Measurements from ENCODE around the gene CPSF4.

Gene CPSF4

DNA sequence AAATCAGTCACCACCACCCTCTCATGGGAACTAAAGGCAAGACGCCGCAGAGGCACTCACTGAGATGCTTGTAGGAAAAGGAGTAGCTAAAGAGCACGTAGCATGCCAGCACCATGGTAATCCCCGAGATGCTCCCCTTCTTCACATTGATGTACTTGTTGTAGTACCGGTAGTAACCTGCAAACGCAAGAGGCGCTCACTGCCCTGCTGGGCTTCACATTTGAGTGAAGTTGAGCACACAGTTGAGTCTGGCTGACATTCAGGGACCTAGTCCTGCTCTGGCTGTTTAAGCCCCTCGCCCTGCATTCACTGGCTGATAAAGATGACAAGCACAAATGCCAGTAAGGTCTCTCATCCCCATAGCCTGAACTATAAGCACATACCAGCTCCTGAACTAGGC lies 20.3 kb downstream of the CPSF4 start:
- Histone ChIP-seq H3K27ac (no peak overlapping the region), H3K4me3 (no peak overlapping the region), H3K9ac (ENCODE audit: insufficient read length) (no peak overlapping the region), H3K9me3 (ENCODE audit: low read depth, low read length) (no peaks in the 10 kb centered on the region), H3K36me3 (ENCODE audit: insufficient read depth, low read length) (peaks cover 76% of the 10 kb centered on the region)
- no peak for DNase-seq (ENCODE audit: low read depth, low spot score)
- TF ChIP-seq FOXP2 (optimal IDR thresholded peaks at IDR 0.05; ENCODE audit: control extremely low read depth, extremely low read length, insufficient read depth), result no peak
- no peak for TF ChIP-seq EZH2 (IDR thresholded peaks at IDR 0.05)
- TF ChIP-seq POLR2AphosphoS5 (IDR thresholded peaks at IDR 0.05; ENCODE audit: borderline replicate concordance, low read depth, low read length), result no peak

- TF ChIP-seq POLR2AphosphoS5 (IDR thresholded peaks at IDR 0.05; ENCODE audit: borderline replicate concordance, low read depth, low read length) (no peak), EZH2 (IDR thresholded peaks at IDR 0.05) (no peak), FOXP2 (optimal IDR thresholded peaks at IDR 0.05; ENCODE audit: control extremely low read depth, extremely low read length, insufficient read depth) (no peak)
- Histone ChIP-seq H3K9ac (ENCODE audit: insufficient read length) (no peak overlapping the region), H3K9me3 (ENCODE audit: low read depth, low read length) (no peaks in the 10 kb centered on the region), H3K4me3 (no peak overlapping the region), H3K27ac (no peak overlapping the region), H3K36me3 (ENCODE audit: insufficient read depth, low read length) (peaks cover 73% of the 10 kb centered on the region)
- no peak for DNase-seq (ENCODE audit: low read depth, low spot score)
These were observed 21.9 kb downstream of the CPSF4 start for GRCh38 chr7:99460651-99461050.

DNA sequence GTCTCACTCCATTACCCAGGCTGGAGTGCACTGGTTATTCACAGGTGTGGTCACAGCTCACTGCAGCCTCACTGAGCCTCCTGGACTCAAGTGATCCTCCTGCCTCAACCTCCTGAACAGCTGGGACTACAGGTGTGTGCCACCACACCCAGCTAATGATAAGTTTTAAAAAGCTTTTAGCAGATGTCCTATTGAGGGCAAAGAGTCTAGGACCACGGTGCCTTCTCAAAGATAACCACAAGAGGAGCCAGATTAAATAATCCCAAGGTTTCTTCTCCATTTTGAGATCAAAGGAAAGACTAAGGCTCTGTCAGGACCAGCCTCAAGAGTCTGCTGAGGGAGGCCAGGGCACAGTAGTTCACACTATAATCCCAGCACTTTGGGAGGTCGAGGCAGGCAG lies 22.5 kb downstream of the CPSF4 start:
- Histone ChIP-seq H3K9ac (ENCODE audit: insufficient read length) (no peak overlapping the region), H3K4me3 (no peak overlapping the region), H3K27ac (no peak overlapping the region), H3K36me3 (ENCODE audit: insufficient read depth, low read length) (peaks cover 67% of the 10 kb centered on the region), H3K9me3 (ENCODE audit: low read depth, low read length) (no peaks in the 10 kb centered on the region)
- TF ChIP-seq EZH2 (IDR thresholded peaks at IDR 0.05) (no peak), FOXP2 (optimal IDR thresholded peaks at IDR 0.05; ENCODE audit: control extremely low read depth, extremely low read length, insufficient read depth) (no peak), POLR2AphosphoS5 (IDR thresholded peaks at IDR 0.05; ENCODE audit: borderline replicate concordance, low read depth, low read length) (no peak)
- DNase-seq (ENCODE audit: low read depth, low spot score), result no peak

- DNase-seq (ENCODE audit: low read depth, low spot score), result no peak
- H3K4me3 ChIP-seq, result peak overlapping the region; percentile 93
- H3K27ac ChIP-seq, result peak overlapping the region; percentile 66
- TF ChIP-seq POLR2AphosphoS5 (IDR thresholded peaks at IDR 0.05; ENCODE audit: borderline replicate concordance, low read depth, low read length) (no peak), EZH2 (IDR thresholded peaks at IDR 0.05) (no peak), FOXP2 (optimal IDR thresholded peaks at IDR 0.05; ENCODE audit: control extremely low read depth, extremely low read length, insufficient read depth) (no peak)
- H3K9ac ChIP-seq (ENCODE audit: insufficient read length), result peak overlapping the region; percentile 95
- H3K9me3 ChIP-seq (ENCODE audit: low read depth, low read length), result no peaks in the 10 kb centered on the region
- peaks cover 26% of the 10 kb centered on the region for H3K36me3 ChIP-seq (ENCODE audit: insufficient read depth, low read length)
These were observed 26.7 kb downstream of the CPSF4 start for GRCh38 chr7:99465421-99465768.

DNA sequence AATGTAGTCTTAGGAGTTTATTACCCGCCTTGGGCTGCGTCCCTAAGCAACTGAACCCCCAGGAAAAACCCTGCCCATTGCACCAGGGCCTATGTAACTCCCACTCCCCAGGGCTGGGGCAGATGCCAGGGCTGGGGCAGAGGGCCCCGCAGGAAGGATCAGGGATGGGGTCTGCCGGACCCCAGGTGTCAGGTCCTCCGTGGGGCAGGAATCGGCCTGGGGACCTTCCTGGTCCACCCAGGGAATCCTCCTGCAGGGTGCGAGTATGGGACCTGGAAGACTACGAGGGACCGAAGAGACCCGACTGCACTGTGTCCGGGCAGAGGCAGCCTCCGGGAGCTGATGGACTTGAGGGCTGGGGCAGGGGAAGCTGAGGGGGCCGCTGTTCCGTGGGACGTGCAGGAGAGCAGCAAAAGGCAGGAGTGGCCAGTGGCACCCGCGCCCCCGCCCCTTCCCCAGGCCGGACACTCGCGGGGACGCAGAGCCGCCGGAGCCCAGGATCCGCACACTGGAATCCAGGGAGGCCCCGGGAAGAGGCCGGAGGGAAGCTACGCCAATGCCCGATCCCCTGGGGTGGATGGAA lies 29.7 kb downstream of the CPSF4 start:
- peaks cover 11% of the 10 kb centered on the region for H3K36me3 ChIP-seq (ENCODE audit: insufficient read depth, low read length)
- no peak overlapping the region for H3K27ac ChIP-seq
- no peak for TF ChIP-seq EZH2 (IDR thresholded peaks at IDR 0.05)
- no peak for TF ChIP-seq POLR2AphosphoS5 (IDR thresholded peaks at IDR 0.05; ENCODE audit: borderline replicate concordance, low read depth, low read length)
- TF ChIP-seq FOXP2 (optimal IDR thresholded peaks at IDR 0.05; ENCODE audit: control extremely low read depth, extremely low read length, insufficient read depth), result no peak
- DNase-seq (ENCODE audit: low read depth, low spot score), result no peak
- H3K9ac ChIP-seq (ENCODE audit: insufficient read length), result no peak overlapping the region
- no peak overlapping the region for H3K4me3 ChIP-seq
- no peaks in the 10 kb centered on the region for H3K9me3 ChIP-seq (ENCODE audit: low read depth, low read length)

- Histone ChIP-seq H3K36me3 (ENCODE audit: insufficient read depth, low read length) (peaks cover 2% of the 10 kb centered on the region; the same call in 1 of the 2 replicates), H3K4me3 (no peak overlapping the region), H3K27ac (no peak overlapping the region), H3K9ac (ENCODE audit: insufficient read length) (no peak overlapping the region), H3K9me3 (ENCODE audit: low read depth, low read length) (no peaks in the 10 kb centered on the region)
- no peak for DNase-seq (ENCODE audit: low read depth, low spot score)
- TF ChIP-seq FOXP2 (optimal IDR thresholded peaks at IDR 0.05; ENCODE audit: control extremely low read depth, extremely low read length, insufficient read depth), result no peak
- no peak for TF ChIP-seq POLR2AphosphoS5 (IDR thresholded peaks at IDR 0.05; ENCODE audit: borderline replicate concordance, low read depth, low read length)
- no peak for TF ChIP-seq EZH2 (IDR thresholded peaks at IDR 0.05)
These were observed 30.8 kb downstream of the CPSF4 start for GRCh38 chr7:99469381-99470065.

- Histone ChIP-seq H3K4me3 (peak within 1 kb of the TSS; percentile 88), H3K36me3 (ENCODE audit: insufficient read depth, low read length) (peaks cover 6% of the 10 kb centered on the region; the same call in 1 of the 2 replicates), H3K9me3 (ENCODE audit: low read depth, low read length) (no peaks in the 10 kb centered on the region), H3K27ac (peak within 1 kb of the TSS; percentile 87), H3K9ac (ENCODE audit: insufficient read length) (peak within 1 kb of the TSS; percentile 91)
- no peak for TF ChIP-seq EZH2 (IDR thresholded peaks at IDR 0.05)
- peak; percentile 90 for TF ChIP-seq POLR2AphosphoS5 (IDR thresholded peaks at IDR 0.05; ENCODE audit: borderline replicate concordance, low read depth, low read length)
- peak; percentile 68 for DNase-seq (ENCODE audit: low read depth, low spot score)
These were observed 34.0 kb downstream of the CPSF4 start, which contains the start of gene ZNF789 for GRCh38 chr7:99472561-99473314. Gene ZNF789 (plus strand): TSS chr7:99472890. CDS start chr7:99476457, 3,567 bp downstream.

DNA sequence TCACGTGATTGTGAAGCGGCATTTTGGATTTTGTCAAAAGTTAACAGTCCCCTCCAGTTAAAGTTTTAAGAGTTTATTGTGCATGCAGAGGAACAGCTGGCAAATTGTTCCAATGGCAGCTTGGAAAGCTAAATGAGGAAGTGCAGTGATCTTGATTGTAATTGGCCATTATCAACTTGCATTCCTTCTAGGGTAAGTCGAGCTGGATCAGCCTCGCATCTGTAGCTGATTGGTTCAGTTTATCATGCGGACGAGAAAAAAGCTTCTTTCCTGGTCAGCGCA lies 34.5 kb downstream of the CPSF4 start:
- Histone ChIP-seq H3K4me3 (peak overlapping the region; percentile 88), H3K9ac (ENCODE audit: insufficient read length) (peak overlapping the region; percentile 91), H3K36me3 (ENCODE audit: insufficient read depth, low read length) (peaks cover 6% of the 10 kb centered on the region; the same call in 1 of the 2 replicates), H3K27ac (peak overlapping the region; percentile 55), H3K9me3 (ENCODE audit: low read depth, low read length) (no peaks in the 10 kb centered on the region)
- TF ChIP-seq POLR2AphosphoS5 (IDR thresholded peaks at IDR 0.05; ENCODE audit: borderline replicate concordance, low read depth, low read length) (no peak), EZH2 (IDR thresholded peaks at IDR 0.05) (no peak), FOXP2 (optimal IDR thresholded peaks at IDR 0.05; ENCODE audit: control extremely low read depth, extremely low read length, insufficient read depth) (no peak)
- no peak for DNase-seq (ENCODE audit: low read depth, low spot score)

All from SK-N-MC (cell line).